Measurements from ENCODE around the gene TNFAIP8. TPM values are rescaled to one million over a fixed set of nuclear protein-coding genes. Genes with fewer than 3 reads are reported as not detected.

TNFAIP8 gene
- total and polyA plus RNA-seq, 9 of the 15 experiments (the other 6 are each of a cell fraction or from before 2014, with no cell fraction given): 29.9 to 52.2 (median 44.8) TPM

GRCh38 chr5:119435436-119436132 is 79.8 kb downstream of the TNFAIP8 start (continued):
- TF ChIP-seq ZBTB11 (CRISPR knock-in tag; IDR thresholded peaks at IDR 0.05) (no peak), ZNF512 (tag; IDR thresholded peaks at IDR 0.05) (no peak), TAF1 (IDR thresholded peaks at IDR 0.05; ENCODE audit: control insufficient read depth, extremely low read depth, insufficient read depth, low read length, severe bottlenecking) (no peak), SNAPC5 (CRISPR knock-in tag; IDR thresholded peaks at IDR 0.05) (no peak), STAG1 (CRISPR knock-in tag; IDR thresholded peaks at IDR 0.05; ENCODE audit: borderline replicate concordance) (peak; percentile 37; the same call in 1 of the 2 replicates), ZNF24 (IDR thresholded peaks at IDR 0.05) (no peak), USF1 (CRISPR knock-in tag; IDR thresholded peaks at IDR 0.05) (no peak), CBFB (CRISPR knock-in tag; IDR thresholded peaks at IDR 0.05) (0 out of 2 replicates have a peak, but pooled peaks have one; percentile 65), L3MBTL2 (IDR thresholded peaks at IDR 0.05) (no peak), ZNF79 (CRISPR knock-in tag; IDR thresholded peaks at IDR 0.05; ENCODE audit: low read depth) (no peak), DEAF1 (CRISPR knock-in tag; IDR thresholded peaks at IDR 0.05) (peak; percentile 44; the same call in 1 of the 2 replicates), PPARD (CRISPR knock-in tag; IDR thresholded peaks at IDR 0.05) (no peak), PHB (CRISPR knock-in tag; IDR thresholded peaks at IDR 0.05) (no peak)
